ENCODE results near the gene HLCS. TPM values are rescaled to one million over a fixed set of nuclear protein-coding genes. Genes with fewer than 3 reads are reported as not detected.

Gene HLCS
- polyA plus RNA-seq, 1 experiment, result 22.3 TPM

DNA sequence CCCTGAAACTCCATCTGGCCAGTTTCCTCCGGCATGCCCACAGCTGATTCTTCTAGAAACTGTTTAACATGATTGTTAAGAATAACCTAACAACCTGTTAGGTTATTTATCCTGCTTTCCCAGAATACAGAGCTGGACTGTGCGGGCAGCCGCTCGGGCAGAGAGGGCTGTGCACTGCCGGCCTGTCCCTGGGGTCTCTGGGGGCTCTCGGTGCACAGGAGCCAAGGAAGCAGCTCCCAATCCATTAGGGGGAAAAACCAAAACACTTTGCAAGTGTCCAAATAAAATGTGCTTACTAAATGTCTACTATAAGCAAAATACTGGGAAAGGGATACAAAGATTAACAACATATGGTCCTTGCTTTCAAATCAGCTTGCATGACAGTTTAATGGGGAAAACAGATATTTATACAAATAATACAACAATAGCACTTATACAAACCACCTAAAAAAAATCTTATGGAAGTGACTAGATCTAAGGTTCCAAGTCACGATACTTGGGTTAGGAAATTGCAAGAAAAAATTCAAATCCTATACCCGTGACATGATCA is 50.7 kb downstream of the HLCS start:
- H3K4me3 ChIP-seq (ENCODE audit: low read depth, low read length), result no peak overlapping the region
- H3K27me3 ChIP-seq (ENCODE audit: control insufficient read depth, insufficient read depth, low read length), result no peaks in the 10 kb centered on the region
- no peak overlapping the region for H3K27ac ChIP-seq (ENCODE audit: low read depth, low read length)
- ChIA-PET POLR2A (interaction anchor here (0.6 kb wide), 1 partner anchor 67 kb away, joined by 3 read pairs; no protein-coding TSS in a partner anchor), CTCF (interaction anchor here (0.9 kb wide), 1 partner anchor 168 kb away, joined by 3 read pairs; no protein-coding TSS in a partner anchor)
- no peak for DNase-seq (ENCODE audit: low read depth, low spot score)
- TF ChIP-seq, protein P1, sequence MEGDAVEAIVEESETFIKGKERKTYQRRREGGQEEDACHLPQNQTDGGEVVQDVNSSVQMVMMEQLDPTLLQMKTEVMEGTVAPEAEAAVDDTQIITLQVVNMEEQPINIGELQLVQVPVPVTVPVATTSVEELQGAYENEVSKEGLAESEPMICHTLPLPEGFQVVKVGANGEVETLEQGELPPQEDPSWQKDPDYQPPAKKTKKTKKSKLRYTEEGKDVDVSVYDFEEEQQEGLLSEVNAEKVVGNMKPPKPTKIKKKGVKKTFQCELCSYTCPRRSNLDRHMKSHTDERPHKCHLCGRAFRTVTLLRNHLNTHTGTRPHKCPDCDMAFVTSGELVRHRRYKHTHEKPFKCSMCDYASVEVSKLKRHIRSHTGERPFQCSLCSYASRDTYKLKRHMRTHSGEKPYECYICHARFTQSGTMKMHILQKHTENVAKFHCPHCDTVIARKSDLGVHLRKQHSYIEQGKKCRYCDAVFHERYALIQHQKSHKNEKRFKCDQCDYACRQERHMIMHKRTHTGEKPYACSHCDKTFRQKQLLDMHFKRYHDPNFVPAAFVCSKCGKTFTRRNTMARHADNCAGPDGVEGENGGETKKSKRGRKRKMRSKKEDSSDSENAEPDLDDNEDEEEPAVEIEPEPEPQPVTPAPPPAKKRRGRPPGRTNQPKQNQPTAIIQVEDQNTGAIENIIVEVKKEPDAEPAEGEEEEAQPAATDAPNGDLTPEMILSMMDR (IDR thresholded peaks at IDR 0.05; ENCODE audit: low read depth, low read length), result no peak
- peaks cover 6% of the 10 kb centered on the region; the same call in 1 of the 2 replicates for H3K9me3 ChIP-seq (ENCODE audit: control insufficient read depth, insufficient read depth, low read length)

DNA sequence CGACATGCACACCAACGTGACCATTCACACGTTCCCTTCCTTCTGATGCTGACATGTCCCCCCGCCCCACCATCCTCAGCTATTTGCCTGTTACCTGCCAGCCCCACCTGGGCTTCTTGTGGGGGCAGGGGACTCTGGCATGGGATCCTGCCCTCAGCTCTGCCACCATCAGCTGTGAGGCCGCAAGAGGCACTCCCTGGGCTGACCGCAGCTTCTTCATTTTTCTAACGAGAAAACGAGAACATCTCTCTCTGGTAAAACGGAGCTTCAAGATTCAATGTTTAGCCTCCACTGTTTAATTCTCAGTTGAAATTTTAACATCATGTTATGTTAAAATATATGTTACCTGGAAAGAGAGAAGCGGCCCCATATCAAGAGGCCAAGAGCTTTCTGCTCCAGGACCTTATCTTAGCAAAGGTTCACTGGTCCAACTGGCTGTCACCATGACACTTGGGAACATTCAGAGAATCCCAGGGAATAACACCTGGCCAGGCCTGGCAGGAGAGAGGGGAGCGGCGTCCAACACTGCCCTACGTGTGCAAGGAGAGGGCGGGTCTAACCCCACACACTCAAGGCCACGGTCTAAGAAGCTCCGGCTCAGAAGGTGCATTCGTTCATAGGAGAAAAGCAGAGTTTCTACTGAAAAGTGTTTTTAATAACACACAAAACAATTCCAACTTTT is 51.3 kb downstream of the HLCS start:
- H3K4me3 ChIP-seq (ENCODE audit: low read depth, low read length), result no peak overlapping the region
- no peaks in the 10 kb centered on the region for H3K27me3 ChIP-seq (ENCODE audit: control insufficient read depth, insufficient read depth, low read length)
- no peak overlapping the region for H3K27ac ChIP-seq (ENCODE audit: low read depth, low read length)
- TF ChIP-seq, protein P1 (IDR thresholded peaks at IDR 0.05; ENCODE audit: low read depth, low read length), result no peak
- peaks cover 6% of the 10 kb centered on the region; the same call in 1 of the 2 replicates for H3K9me3 ChIP-seq (ENCODE audit: control insufficient read depth, insufficient read depth, low read length)
- ChIA-PET POLR2A (no interaction called here), CTCF (interaction anchor here (0.9 kb wide), 1 partner anchor 167 kb away, joined by 3 read pairs; no protein-coding TSS in a partner anchor)
- DNase-seq (ENCODE audit: low read depth, low spot score), result no peak

DNA sequence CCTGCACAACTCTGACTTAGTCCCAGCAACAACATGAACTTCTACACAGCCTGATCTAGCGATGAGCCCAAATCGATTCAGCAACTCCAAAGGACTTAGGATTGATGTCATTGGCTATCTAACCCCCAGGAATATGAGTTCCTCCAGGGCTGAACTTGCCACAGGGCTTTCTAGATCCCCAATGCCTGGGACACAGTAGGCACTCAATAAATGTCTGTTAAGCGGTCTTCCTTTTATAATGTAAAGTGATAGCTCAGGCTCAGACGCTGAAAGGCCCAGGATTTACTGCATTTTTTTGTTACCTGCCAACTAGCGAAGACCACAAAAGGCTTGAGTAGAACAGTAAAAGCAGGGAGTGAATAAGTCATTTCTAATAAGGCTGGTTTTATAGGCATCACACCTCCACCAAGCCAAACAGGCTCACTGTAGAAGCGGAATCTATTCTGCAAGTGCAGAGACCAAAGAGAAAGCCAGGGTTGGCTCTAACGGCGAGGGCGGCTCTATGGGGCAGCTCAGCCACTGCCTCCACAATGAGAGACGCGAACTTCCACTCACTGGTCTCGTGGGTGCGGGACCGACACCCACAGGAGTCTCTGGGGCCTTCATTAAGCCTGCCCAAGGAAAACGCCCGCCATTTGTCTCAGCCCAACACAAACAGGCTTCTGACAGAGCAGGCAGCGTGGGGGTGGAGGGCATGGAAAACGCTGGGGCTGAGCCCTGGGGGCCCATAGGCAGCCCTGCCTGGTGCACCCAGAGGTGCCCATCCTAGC is 52.0 kb downstream of the HLCS start:
- ChIA-PET POLR2A (no interaction called here), CTCF (no interaction called here)
- Histone ChIP-seq H3K27ac (ENCODE audit: low read depth, low read length) (no peak overlapping the region), H3K9me3 (ENCODE audit: control insufficient read depth, insufficient read depth, low read length) (peaks cover 6% of the 10 kb centered on the region; the same call in 1 of the 2 replicates), H3K4me3 (ENCODE audit: low read depth, low read length) (no peak overlapping the region), H3K27me3 (ENCODE audit: control insufficient read depth, insufficient read depth, low read length) (no peaks in the 10 kb centered on the region)
- DNase-seq (ENCODE audit: low read depth, low spot score), result no peak
- TF ChIP-seq, protein P1 (IDR thresholded peaks at IDR 0.05; ENCODE audit: low read depth, low read length), result no peak

DNA sequence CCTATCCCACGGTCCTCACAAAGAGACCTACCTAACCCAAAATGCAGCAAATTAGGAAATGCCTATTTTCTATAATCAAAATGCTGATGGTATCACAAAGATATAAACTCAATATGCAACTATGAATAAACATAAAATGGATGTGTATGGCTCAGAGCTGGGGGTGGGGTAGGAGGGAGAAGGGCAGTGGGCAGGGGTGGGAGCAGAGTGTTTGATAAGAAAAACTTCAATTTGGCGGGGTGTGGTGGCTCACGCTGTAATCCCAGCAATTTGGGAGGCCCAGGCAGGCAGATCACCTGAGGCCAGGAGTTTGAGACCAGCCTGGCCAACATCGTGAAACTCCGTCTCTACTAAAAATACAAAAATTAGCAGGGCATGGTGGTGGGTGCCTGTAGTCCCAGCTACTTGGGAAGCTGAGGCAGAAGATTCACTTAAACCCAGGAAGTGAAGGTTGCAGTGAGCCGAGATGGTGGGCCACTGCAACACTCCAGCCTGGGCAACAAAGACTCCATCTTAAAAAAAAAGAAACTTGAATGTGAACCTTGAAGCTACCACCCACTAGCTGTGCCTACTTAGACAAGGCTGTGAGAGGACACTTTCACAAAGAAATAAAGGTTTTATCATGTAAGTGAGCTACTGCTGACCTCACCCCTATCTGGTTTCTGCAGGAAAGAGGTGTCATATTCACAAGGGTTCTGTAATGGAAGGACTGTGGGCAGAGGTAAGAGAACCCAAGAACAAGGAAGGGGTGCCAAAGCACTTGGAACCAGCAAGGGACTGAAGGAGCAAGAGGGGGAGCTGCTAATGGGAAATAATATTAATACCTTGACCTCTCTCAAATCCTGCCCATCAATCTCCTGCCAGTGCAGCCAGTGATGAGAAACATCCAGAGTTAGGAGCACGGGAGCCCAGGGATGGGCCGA is 53.0 kb downstream of the HLCS start:
- H3K4me3 ChIP-seq (ENCODE audit: low read depth, low read length), result no peak overlapping the region
- no peaks in the 10 kb centered on the region for H3K27me3 ChIP-seq (ENCODE audit: control insufficient read depth, insufficient read depth, low read length)
- DNase-seq (ENCODE audit: low read depth, low spot score), result no peak
- peaks cover 6% of the 10 kb centered on the region; the same call in 1 of the 2 replicates for H3K9me3 ChIP-seq (ENCODE audit: control insufficient read depth, insufficient read depth, low read length)
- ChIA-PET CTCF (interaction anchor here (1.2 kb wide), 1 partner anchor 14 kb away, joined by 5 read pairs; no protein-coding TSS in a partner anchor), POLR2A (no interaction called here)
- TF ChIP-seq, protein P1 (IDR thresholded peaks at IDR 0.05; ENCODE audit: low read depth, low read length), result no peak
- H3K27ac ChIP-seq (ENCODE audit: low read depth, low read length), result no peak overlapping the region
